Epithelial cell of prostate (primary cell): ENCODE results near the gene THRB.
"Not testable (repeated sequence)": the region's sequence is repeated elsewhere in the genome, so short reads cannot be mapped to it uniquely, and the experiment has no call there.

ENCODE experiments used
- DNase-seq: peaks from one replicate; pipeline ENCODE4 v3.0.0-alpha.2; 2011; ENCODE audit warnings: low read depth, low spot score
- H3K27ac ChIP-seq: fragments of 450-650 bp; 2 replicates; pipeline ENCODE4 v1.5.1; 2017; ENCODE audit warnings: mild to moderate bottlenecking

Gene THRB

DNA sequence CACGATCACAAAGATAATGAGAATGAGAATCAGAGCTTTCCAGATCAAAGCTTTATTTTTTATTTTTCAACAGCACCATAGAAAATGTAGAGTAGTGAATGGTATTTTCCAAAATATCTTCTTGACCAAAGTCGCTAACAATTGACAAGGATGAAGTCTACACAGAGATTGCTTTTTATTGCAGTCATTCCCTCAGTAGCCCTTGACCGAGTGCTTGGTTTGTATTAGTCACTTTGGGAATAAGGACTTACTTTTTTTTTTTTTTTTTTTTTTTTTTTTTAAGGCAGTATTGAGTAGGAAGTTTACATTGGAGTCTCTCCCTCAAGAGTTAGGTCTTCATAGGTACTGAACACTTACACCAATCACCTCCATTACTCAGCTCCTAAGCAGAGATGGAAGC lies 39.8 kb downstream of the THRB start:
- DNase-seq, result no peak
- no peak overlapping the region for H3K27ac ChIP-seq

DNA sequence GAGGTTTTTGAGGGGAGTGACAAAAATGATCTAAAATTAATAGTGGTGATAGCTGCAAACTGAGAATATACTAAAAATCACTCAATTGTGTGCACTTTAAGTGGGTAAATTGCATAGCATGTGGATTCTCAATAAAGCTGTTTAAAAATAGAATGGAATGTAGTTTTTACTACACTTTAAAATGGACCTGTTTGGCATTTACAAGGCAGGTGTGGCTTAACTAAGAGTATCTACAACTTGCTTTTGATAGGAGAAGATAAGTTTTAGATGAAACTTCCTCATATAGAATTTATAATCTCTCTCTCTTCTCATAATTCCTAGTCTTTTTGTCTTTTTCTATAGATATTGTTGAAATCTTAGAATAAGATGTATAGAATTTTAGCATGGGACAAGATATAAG lies 40.3 kb downstream of the THRB start:
- no peak for DNase-seq
- no peak overlapping the region for H3K27ac ChIP-seq

DNA sequence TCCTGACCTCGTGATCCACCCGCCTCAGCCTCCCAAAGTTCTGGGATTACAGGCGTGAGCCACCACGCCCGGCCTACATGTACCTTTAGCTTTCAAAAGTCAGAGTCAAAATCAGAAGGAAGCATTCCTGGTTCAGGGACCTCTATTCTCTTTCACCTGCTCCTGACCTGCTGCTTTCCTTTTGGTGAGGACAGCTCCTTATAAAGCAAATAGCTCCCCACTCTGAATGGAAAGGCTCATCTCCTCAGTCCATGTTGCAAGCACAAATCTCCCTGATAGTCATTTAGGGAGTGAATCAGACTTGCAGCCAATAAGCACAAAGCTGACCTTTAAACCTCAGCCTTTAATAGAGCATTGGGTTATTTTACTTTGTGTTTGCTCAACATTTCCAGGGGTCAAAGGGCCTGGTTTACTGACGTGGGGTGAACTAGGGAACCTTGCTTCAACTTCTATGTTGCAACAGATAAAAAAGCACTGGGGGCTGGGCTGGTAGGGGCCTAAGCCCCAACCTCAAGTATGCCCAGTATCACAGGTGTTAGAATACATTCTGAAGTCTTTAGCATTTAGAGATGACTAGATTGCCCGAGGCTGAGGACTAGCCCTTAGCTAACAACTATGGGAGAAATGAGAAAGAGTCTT lies 43.1 kb downstream of the THRB start:
- H3K27ac ChIP-seq, result no peak overlapping the region
- no peak for DNase-seq

DNA sequence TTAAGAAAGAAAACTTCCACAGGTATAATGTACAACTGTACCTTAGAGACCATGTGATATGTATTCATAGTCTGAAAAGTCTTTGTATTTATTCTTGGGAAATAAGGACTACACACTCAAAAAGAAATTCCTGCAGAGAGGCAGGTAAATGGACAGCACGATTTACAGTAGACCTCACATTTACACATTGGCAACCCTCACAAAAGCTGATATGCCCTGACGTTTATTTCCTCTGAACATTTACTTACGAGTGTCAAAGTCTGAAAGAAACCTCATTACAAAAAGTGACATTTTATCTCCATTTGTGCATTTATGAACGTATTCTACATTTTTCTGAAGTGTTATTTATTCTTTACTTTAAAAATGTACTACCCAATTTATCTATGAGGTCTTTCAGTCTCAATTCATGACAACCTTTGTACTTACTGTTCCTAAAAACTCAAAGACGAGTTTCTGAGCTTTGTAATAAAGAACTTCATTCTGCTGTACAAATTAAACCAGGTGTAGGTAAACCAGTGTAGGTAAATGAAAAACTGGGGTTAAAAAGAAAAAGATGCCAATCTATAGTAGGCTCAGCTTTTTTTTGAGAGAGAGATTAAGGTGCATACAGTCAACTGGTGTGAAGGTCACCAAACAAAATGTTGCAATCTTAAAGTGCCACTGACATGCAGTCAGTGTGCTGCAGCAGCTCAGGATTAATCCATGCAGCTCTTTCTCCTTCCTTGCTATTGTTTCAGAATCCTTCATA lies 44.3 kb downstream of the THRB start:
- DNase-seq, result no peak
- H3K27ac ChIP-seq, result no peak overlapping the region

DNA sequence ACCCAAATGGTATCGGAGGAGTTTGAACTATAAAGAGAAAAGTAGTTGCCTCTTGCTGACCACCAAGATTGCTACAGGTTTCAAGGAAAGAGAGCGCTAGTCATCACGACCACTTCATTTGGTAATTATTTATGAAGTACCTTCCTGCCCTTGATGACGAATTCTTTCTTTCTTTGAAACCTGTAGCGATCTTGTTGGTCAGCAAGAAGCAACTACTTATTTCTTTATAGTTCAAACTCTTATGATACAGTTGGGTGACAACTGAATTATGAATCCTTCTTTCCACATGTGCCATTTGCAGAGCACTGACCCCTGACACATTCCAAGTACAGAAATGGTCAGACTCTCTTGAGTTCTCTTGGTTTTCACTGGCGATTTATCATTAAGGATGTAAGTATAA lies 46.8 kb downstream of the THRB start:
- no peak for DNase-seq
- H3K27ac ChIP-seq, result no peak overlapping the region

DNA sequence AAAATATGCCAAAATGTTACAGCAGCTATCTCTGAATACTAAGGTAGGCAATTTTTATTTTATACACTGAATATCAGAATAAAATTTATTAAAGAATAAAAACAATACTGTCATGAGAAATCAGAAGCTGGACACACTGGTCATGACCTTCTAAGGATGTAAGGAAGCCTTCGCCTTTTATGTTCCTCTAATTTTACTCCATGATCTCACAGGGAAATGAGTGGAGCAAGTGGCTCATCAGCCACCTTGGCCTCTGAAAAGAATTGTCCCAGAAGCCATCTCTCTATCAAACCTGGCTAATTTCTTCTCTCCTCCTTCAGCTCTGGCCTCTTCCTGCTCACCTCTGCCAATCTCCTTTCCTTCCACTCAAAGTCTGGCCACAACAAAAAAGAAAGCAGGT lies 48.6 kb downstream of the THRB start:
- DNase-seq, result no peak

DNA sequence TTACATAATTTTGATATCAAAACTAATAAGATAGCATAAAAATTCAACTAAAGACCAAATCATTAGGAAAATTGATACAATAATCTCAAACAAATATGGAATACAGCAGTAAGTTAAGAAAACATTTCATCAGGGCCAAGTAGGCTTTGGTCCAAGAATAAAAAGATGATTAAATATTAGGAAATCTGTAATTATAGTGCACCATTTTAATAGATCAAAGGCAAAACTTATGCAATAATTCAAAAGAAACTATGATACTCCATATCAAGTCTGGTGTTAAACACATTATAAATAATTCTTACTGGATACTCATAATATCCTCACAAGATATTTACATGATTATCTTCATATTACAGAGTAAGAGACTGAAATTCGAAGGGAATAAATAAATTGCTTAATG lies 51.2 kb downstream of the THRB start:
- DNase-seq, result no peak
- no peak overlapping the region for H3K27ac ChIP-seq

More for the DNA sequence above, 48.6 kb downstream of the THRB start:
- H3K27ac ChIP-seq, result no peak overlapping the region

DNA sequence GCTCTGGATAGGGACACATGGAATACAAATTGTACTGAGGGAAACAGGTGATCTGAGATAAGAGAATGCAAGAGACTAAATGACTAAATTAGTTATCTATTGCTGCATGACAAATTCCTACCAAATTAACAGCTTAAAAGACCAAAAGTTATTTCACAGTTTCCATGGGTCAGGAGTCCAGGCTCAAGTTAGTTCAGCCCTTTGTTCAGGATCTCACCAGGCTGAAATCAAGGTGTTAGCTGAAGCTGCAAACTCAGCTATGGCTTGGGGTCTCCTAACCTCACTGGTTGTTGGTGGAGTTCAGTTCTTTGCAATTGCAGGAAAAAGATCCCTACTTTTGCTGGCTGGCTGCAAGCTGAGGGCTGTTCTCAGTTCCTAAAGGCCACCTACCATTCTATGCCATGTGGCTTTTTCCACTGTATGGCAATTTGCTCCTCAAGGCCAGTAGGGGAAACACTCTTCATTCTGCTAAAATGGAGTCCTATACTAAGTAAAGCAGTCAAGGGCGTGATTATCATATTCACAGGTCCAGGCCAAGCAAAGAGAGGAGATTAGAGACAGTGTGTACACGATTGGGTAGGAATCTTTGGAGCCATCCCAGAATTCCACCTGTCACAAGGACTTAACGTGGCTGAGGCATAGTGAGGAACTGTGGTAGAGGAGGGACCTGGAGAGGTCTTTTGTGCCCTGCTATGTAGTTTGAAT lies 53.7 kb downstream of the THRB start:
- no peak for DNase-seq
- H3K27ac ChIP-seq, result no peak overlapping the region

DNA sequence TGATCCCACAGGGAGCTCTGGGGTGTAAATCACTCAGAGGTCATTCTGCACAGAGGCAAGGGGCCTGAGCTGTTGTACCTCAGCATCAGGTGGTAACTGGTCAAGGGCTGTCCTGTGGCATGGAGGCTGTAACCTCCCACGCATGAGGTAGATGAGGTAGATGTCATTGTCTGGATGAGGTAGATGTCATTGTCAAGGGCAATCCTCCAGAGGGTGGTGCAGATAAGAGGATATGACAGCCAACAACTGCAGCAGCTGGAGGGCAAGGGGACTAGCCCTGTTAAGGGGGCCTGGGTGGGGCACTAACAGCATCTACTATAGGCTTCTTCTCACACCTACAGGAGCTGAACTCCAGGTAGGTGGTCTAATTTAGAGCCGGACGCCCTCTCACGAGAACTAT lies 55.6 kb downstream of the THRB start:
- DNase-seq, result no peak
- no peak overlapping the region for H3K27ac ChIP-seq

DNA sequence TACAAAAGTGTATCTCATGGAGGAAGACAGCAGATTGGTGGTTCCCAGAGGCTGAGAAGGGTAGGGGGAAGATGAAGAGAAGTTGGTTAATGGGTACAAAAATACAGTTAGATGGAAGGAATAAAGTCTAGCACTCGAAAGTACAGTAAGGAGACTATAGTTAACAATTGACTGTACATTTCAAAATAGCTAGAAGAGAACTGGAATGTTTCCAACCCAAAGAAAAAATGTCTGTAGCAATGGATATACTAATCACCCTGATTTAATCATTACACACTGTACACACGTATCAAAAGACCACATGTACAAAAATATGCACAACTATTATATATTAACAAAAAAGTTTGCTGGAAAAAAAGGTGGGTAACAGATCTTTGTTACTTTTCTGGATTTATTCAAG lies 57.3 kb downstream of the THRB start:
- H3K27ac ChIP-seq, result no peak overlapping the region
- DNase-seq, result no peak

DNA sequence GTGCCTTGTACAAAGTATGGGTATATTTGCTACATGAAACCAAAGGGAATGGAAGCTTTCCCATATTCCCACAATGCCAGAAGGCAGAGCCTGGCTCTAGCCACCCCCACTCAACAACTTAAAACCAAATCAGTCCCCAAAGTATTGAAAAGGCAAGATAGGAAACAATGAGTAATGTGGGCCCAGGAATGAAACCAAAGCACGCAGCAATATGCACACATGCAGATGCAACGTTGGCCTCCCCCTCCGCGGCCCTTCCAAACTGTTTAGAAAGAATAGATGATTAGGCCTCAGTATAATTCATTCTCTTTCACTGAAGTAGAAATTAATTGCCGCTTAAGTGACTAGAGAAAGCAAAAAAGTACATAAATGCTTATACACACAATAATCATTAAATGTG lies 59.1 kb downstream of the THRB start:
- no peak overlapping the region for H3K27ac ChIP-seq
- no peak for DNase-seq

DNA sequence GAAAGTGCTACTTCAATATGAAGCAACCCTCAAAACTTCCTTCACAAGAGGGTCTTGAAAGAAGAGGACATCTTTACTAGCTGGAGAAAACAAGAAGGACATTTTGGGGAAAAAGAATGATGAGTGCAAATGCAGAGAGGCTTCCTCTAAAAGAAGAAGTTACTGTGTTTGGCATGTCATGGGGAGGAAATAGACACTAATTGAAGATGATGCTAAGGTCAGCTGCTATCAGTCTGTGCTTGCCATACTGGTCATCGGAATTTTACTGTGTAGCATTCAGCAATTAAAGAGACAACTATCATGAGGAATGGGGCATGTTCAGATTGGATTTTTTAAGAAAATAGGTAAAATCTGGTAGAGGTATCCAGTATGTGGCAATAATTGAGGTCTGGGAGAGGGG lies 60.0 kb downstream of the THRB start:
- no peak overlapping the region for H3K27ac ChIP-seq
- no peak for DNase-seq

DNA sequence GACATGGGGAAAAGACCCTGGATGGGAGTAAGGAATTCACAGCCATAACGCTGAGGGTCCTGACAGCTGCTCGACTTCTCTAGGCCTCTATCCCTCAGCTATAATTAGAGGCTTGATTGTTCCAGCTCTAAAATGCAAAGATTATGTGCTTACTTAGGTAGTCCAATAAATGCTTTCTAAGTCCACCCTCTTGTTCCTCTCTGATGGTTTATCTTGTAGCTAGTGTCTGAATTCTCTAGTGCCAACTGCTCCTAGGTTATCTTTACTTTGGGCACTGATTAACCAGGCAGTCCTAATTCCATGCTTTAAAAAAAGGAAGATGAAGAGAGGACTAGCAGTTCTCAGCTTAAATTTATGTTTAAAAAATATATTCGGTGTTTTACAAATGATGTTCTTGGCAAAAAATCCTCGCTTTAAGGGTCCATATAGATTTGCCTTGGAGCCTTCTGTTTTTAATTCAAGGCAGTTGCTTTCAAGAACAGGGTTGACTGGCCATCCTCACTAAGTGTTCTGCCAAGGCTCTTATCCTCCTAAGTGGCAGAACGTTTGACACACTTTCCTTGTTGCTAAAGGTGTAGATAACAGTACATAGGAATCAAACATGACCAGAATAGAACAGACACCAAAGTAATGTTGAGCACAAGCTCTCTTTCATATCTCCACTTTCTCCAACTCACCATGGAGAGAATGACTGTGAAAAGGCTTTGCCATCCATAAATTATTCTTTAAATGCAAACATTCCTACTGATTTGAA lies 60.6 kb downstream of the THRB start:
- DNase-seq, result no peak
- H3K27ac ChIP-seq, result no peak overlapping the region

DNA sequence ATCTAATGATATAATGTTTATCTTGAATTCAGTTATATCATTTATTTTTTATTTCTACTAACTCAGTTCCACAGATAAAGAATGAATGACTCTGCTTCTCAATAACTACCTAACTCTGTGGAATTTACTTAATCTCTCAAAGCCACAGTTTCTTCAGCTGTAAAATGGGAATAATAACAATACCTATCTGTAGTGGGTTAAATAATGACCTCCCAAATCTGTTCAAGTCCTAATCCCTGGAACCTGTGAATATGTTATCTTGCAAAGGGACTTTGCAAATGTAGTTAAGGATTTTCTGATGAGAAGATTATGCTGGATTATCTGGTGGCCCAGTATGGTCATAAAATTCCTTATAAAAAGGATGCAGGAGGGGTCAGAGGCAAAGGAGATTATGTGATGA lies 61.7 kb downstream of the THRB start:
- no peak for DNase-seq
- H3K27ac ChIP-seq, result no peak overlapping the region

DNA sequence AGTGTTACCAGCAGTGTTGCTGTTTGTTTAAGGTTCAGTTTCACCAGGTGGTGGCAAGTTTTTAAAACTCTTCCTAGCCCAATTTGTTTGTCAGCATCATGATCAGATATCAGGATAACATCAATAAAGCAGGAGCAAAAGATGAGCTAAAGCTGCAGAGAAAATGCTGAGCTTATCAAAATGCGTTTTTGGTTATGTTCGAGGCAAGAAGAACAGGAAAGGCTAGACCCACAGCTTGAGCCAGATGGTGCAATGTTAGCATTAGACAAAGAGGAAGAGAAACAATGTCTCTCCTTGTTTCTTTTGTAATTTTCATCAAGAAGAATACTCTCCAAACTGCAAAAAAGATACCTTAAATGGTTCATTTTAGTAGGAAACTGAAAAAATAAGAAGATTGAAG lies 66.2 kb downstream of the THRB start:
- H3K27ac ChIP-seq, result no peak overlapping the region
- DNase-seq, result no peak

DNA sequence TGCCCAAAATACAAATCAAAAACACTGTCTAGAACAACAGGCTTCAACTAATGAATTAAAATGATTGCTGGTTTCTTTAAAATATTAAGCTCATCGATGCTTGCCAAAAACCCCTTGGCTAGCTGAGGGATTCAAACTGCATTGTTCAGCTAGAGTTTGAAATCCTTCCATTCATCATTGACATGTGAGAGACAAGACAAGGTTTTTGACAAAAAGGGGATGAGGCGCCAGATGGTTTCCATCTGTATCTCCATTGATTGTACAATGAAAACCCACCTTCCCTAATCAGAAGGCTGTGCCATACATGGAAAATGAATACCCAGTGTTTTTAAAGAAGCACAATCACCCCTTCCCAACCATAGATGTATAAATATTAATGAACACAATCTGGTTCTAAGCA lies 67.8 kb downstream of the THRB start:
- DNase-seq, result no peak
- H3K27ac ChIP-seq, result no peak overlapping the region

DNA sequence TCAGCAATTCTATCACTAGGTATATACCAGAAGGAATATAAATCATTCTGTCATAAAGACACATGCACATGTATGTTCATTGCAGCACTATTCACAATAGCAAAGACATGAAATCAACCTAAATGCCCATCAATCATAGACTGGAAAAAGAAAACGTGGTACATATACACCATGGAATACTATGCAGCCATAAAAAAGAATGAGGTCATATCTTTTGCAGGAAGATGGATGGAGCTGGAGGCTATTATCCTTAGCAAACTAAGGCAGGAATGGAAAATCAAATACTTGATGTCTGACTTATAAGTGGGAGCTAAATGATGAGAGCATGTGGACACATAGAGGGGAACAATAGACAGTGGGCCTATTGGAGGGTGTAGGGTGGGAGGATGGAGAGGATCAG lies 73.8 kb downstream of the THRB start:
- DNase-seq, H3K27ac ChIP-seq: not testable (repeated sequence)

DNA sequence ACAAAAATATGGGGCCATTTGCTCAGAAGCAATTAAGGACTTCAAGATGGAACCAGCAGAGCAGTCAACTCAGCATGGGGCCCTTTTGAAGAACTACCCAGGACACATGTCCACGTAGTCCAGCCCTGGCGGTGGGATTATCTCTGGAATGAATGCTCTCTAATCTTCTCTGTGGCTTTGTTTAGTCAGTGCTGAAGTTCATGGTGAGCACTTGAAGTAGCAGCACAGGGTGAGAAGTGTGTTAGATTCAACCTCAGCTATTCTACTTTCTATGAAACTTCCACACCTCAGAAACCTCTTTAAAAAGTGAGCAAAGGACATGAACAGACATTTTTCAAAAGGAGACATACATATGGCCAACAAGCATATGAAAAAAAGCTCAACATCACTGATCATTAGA lies 74.4 kb downstream of the THRB start:
- H3K27ac ChIP-seq, result no peak overlapping the region

DNA sequence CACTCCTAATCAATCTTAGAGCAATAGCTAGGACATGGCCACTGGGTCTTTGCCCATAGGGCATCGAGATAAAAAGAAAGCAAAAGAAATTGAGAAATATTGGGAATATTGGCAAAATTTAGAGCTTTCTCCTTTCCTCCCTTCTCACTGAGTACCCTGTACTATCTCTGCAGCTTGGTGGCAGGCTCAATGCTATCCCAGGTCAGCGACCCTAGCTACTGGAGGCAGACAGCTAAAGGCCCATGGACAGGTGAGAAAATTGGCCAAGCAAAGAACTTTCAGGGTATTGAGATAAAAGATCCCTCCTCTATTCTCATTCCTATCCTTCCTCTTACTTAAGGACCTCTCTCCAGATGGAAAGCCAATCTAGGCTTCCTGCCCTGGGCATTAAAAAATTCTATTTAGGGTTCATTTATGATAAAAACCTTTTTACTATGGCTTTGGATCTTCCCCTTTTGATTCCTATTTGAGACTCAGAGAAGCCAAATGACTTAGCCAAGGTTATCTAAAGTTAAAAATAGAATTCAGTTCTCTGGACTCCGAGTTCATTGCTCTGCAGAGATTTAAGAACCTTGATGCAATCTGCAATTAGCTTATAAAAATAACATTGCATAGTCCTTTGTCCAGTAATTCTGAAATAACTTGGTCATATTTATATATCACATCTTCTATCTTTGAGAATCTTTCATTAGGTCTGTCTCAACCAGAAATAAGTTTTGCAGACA lies 75.4 kb downstream of the THRB start:
- H3K27ac ChIP-seq, result no peak overlapping the region
- DNase-seq, result no peak

More for the DNA sequence above, 74.4 kb downstream of the THRB start:
- DNase-seq, result no peak

DNA sequence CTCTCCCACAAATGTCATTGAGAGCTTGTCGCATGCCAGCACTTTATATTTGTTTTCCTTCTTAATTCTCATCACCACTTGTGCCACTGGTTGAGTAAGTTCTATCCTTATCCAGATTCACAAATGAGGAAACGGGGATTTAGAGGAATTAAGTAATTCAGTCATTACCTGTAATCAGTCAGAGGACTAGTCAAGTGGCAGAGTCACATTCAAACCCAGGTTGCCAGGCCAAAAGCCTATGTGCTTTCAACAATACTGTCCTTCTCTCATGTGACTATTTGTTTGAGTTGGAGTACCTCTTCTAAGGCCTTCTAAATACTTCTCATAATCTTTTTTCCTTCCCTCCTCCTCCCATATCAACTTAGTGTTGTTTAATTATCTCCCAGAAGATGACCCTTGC lies 76.9 kb downstream of the THRB start:
- H3K27ac ChIP-seq, result no peak overlapping the region
- DNase-seq, result no peak
